ENCODE results near the gene ARID4B. TPM values are rescaled to one million over a fixed set of nuclear protein-coding genes. Genes with fewer than 3 reads are reported as not detected.

ARID4B gene
- total and polyA plus RNA-seq, 2 of the 13 experiments (the other 11 are each of a cell fraction or from before 2014, with no cell fraction given): 9.7 to 24.6 TPM

- TF ChIP-seq ZNF670 (CRISPR knock-in tag; IDR thresholded peaks at IDR 0.05; ENCODE audit: borderline replicate concordance) (no peak), KMT2A (CRISPR knock-in tag; IDR thresholded peaks at IDR 0.05) (no peak), ZNF547 (CRISPR knock-in tag; IDR thresholded peaks at IDR 0.05) (no peak), MIXL1 (CRISPR knock-in tag; IDR thresholded peaks at IDR 0.05) (peak; percentile 90), MBD4 (IDR thresholded peaks at IDR 0.05; ENCODE audit: borderline replicate concordance, low read length) (no peak), CEBPG (CRISPR knock-in tag; IDR thresholded peaks at IDR 0.05) (peak; percentile 22; the same call in 1 of the 2 replicates), KDM2A (CRISPR knock-in tag; IDR thresholded peaks at IDR 0.05; ENCODE audit: borderline replicate concordance, low read depth) (no peak), SIN3B (IDR thresholded peaks at IDR 0.05; ENCODE audit: low read length) (no peak), ZFP62 (CRISPR knock-in tag; IDR thresholded peaks at IDR 0.05) (no peak), TSC22D2 (CRISPR knock-in tag; IDR thresholded peaks at IDR 0.05; ENCODE audit: borderline replicate concordance) (no peak), MYC (CRISPR knock-in tag; IDR thresholded peaks at IDR 0.05; ENCODE audit: borderline replicate concordance) (no peak), ZNF879 (CRISPR knock-in tag; IDR thresholded peaks at IDR 0.05) (no peak), TBP (CRISPR knock-in tag; IDR thresholded peaks at IDR 0.05) (no peak), FOXM1 (CRISPR knock-in tag; IDR thresholded peaks at IDR 0.05) (no peak), ZNF33A (CRISPR knock-in tag; IDR thresholded peaks at IDR 0.05; ENCODE audit: borderline replicate concordance) (no peak), ZBTB42 (CRISPR knock-in tag; IDR thresholded peaks at IDR 0.05) (no peak), ZNF446 (CRISPR knock-in tag; IDR thresholded peaks at IDR 0.05) (no peak), ZFP90 (CRISPR knock-in tag; IDR thresholded peaks at IDR 0.05; ENCODE audit: borderline replicate concordance) (no peak), KLF9 (CRISPR knock-in tag; IDR thresholded peaks at IDR 0.05; ENCODE audit: low read depth) (0 out of 2 replicates have a peak, but pooled peaks have one; percentile 1), GZF1 (CRISPR knock-in tag; IDR thresholded peaks at IDR 0.05) (no peak), MEIS1 (CRISPR knock-in tag; IDR thresholded peaks at IDR 0.05; ENCODE audit: borderline replicate concordance) (0 out of 2 replicates have a peak, but pooled peaks have one; percentile 47), MXD3 (CRISPR knock-in tag; IDR thresholded peaks at IDR 0.05) (no peak)
- TF ChIP-seq, protein P1, sequence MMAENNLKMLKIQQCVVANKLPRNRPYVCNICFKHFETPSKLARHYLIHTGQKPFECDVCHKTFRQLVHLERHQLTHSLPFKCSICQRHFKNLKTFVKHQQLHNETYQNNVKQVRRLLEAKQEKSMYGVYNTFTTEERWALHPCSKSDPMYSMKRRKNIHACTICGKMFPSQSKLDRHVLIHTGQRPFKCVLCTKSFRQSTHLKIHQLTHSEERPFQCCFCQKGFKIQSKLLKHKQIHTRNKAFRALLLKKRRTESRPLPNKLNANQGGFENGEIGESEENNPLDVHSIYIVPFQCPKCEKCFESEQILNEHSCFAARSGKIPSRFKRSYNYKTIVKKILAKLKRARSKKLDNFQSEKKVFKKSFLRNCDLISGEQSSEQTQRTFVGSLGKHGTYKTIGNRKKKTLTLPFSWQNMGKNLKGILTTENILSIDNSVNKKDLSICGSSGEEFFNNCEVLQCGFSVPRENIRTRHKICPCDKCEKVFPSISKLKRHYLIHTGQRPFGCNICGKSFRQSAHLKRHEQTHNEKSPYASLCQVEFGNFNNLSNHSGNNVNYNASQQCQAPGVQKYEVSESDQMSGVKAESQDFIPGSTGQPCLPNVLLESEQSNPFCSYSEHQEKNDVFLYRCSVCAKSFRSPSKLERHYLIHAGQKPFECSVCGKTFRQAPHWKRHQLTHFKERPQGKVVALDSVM (CRISPR knock-in tag; IDR thresholded peaks at IDR 0.05): no peak
- TF ChIP-seq, protein P2, sequence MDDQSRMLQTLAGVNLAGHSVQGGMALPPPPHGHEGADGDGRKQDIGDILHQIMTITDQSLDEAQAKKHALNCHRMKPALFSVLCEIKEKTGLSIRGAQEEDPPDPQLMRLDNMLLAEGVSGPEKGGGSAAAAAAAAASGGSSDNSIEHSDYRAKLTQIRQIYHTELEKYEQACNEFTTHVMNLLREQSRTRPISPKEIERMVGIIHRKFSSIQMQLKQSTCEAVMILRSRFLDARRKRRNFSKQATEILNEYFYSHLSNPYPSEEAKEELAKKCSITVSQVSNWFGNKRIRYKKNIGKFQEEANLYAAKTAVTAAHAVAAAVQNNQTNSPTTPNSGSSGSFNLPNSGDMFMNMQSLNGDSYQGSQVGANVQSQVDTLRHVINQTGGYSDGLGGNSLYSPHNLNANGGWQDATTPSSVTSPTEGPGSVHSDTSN (CRISPR knock-in tag; IDR thresholded peaks at IDR 0.05; ENCODE audit: borderline replicate concordance): no peak
- TF ChIP-seq, protein P3, sequence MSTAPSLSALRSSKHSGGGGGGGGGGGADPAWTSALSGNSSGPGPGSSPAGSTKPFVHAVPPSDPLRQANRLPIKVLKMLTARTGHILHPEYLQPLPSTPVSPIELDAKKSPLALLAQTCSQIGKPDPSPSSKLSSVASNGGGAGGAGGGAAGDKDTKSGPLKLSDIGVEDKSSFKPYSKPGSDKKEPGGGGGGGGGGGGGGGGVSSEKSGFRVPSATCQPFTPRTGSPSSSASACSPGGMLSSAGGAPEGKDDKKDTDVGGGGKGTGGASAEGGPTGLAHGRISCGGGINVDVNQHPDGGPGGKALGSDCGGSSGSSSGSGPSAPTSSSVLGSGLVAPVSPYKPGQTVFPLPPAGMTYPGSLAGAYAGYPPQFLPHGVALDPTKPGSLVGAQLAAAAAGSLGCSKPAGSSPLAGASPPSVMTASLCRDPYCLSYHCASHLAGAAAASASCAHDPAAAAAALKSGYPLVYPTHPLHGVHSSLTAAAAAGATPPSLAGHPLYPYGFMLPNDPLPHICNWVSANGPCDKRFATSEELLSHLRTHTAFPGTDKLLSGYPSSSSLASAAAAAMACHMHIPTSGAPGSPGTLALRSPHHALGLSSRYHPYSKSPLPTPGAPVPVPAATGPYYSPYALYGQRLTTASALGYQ (CRISPR knock-in tag; IDR thresholded peaks at IDR 0.05): peak; percentile 91; the same call in 1 of the 2 replicates
Observed at GRCh38 chr1:235129774-235130570, 198.0 kb downstream of the ARID4B start (continued).

Data from HepG2 (cell line).